Neural cell (in vitro differentiated cells): ENCODE data around the gene TIAM1. TPM values are rescaled to one million over a fixed set of nuclear protein-coding genes. Genes with fewer than 3 reads are reported as not detected.

Source experiments
- H2AFZ ChIP-seq: fragments of 200-600, 300-800 bp; sonication (generic), shearing (Covaris generic); 2 replicates; pipeline ENCODE4 v1.6.0; 2014; ENCODE audit warnings: low read depth, mild to moderate bottlenecking, antibody characterized with exemption, low read length, moderate library complexity
- H3F3A ChIP-seq: fragments of 200-600 bp; shearing (Covaris generic); 2 replicates; pipeline ENCODE4 v1.6.1; 2016; ENCODE audit warnings: mild to moderate bottlenecking, moderate library complexity, mixed read lengths, antibody characterized with exemption, low read length; ENCODE audit not compliant: insufficient read depth, poor library complexity, severe bottlenecking
- H3K27ac ChIP-seq: fragments of 200-600, 300-800 bp; sonication (generic), shearing (Covaris generic); 2 replicates; pipeline ENCODE4 v1.5.1; 2014; ENCODE audit warnings: mild to moderate bottlenecking, low read length, moderate library complexity
- H3K27me3 ChIP-seq: fragments of 300-800, 200-600 bp; sonication (generic), shearing (Covaris generic); 2 replicates; pipeline ENCODE4 v1.6.0; 2014; ENCODE audit warnings: mild to moderate bottlenecking, low read depth, low read length, moderate library complexity; ENCODE audit not compliant: insufficient read depth
- H3K36me3 ChIP-seq: fragments of 300-800, 200-600 bp; sonication (generic), shearing (Covaris generic); 2 replicates; pipeline ENCODE4 v1.5.1; 2014; ENCODE audit warnings: mild to moderate bottlenecking, antibody characterized with exemption, low read length, moderate library complexity; ENCODE audit not compliant: insufficient read depth
- H3K4me2 ChIP-seq: fragments of 300-800, 200-600 bp; sonication (generic), shearing (Covaris generic); 2 replicates; pipeline ENCODE4 v1.6.0; 2014; ENCODE audit warnings: mild to moderate bottlenecking, low read length
- H3K4me3 ChIP-seq: fragments of 300-800, 200-600 bp; sonication (generic), shearing (Covaris generic); 2 replicates; pipeline ENCODE4 v1.5.1; 2014; ENCODE audit warnings: mild to moderate bottlenecking, low read length, moderate library complexity
- H3K79me2 ChIP-seq: fragments of 200-600 bp; shearing (Covaris generic); replicated peaks from 2 replicates; pipeline ENCODE4 v1.6.0; 2014; ENCODE audit warnings: mild to moderate bottlenecking, low read length, moderate library complexity; ENCODE audit not compliant: insufficient read depth
- H3K9ac ChIP-seq: fragments of 300-800, 200-600 bp; sonication (generic), shearing (Covaris generic); 2 replicates; pipeline ENCODE4 v1.6.1; 2016; ENCODE audit warnings: mild to moderate bottlenecking, low read length, mixed read lengths
- H3K9me2 ChIP-seq: fragments of 200-600 bp; shearing (Covaris generic); 2 replicates; pipeline ENCODE4 v1.6.1; 2016; ENCODE audit warnings: mild to moderate bottlenecking, low read length, mixed read lengths; ENCODE audit not compliant: insufficient read depth
- H3K9me3 ChIP-seq: fragments of 200-600, 300-800 bp; sonication (generic), shearing (Covaris generic); 2 replicates; pipeline ENCODE4 v1.6.1; 2016; ENCODE audit warnings: mild to moderate bottlenecking, mixed run types, low read length, moderate library complexity, mixed read lengths
- H4K20me1 ChIP-seq: fragments of 200-600 bp; shearing (Covaris generic); 2 replicates; pipeline ENCODE4 v1.6.1; 2016; ENCODE audit warnings: mild to moderate bottlenecking, mixed run types; ENCODE audit not compliant: insufficient read depth
- EP300 ChIP-seq: fragments of 450-650 bp; conservative IDR thresholded peaks from 2 replicates; pipeline ENCODE4 v1.6.1; 2014; ENCODE audit warnings: antibody characterized with exemption, mild to moderate bottlenecking, moderate library complexity; ENCODE audit not compliant: poor library complexity, severe bottlenecking
- EZH2 ChIP-seq: fragments of 200-600, 300-800 bp; shearing (Covaris generic), sonication (generic); IDR thresholded peaks from 2 replicates; pipeline ENCODE4 v1.6.1; 2014; ENCODE audit warnings: antibody characterized with exemption, low read length, borderline replicate concordance, mild to moderate bottlenecking; ENCODE audit not compliant: insufficient read depth, poor library complexity, severe bottlenecking
- MXI1 ChIP-seq: fragments of 450-650 bp; conservative IDR thresholded peaks from 2 replicates; pipeline ENCODE4 v1.6.1; 2014; ENCODE audit warnings: antibody characterized with exemption, mild to moderate bottlenecking; ENCODE audit not compliant: poor library complexity, severe bottlenecking
- POLR2AphosphoS5 ChIP-seq: IDR thresholded peaks from 2 replicates; pipeline ENCODE4 v1.6.1; 2012
- RAD21 ChIP-seq: fragments of 450-650 bp; conservative IDR thresholded peaks from 2 replicates; pipeline ENCODE4 v1.6.1; 2014; ENCODE audit warnings: antibody characterized with exemption, mild to moderate bottlenecking, moderate library complexity
- SMC3 ChIP-seq: fragments of 450-650 bp; conservative IDR thresholded peaks from 2 replicates; pipeline ENCODE4 v1.6.1; 2014; ENCODE audit warnings: antibody characterized with exemption, mild to moderate bottlenecking, moderate library complexity; ENCODE audit not compliant: poor library complexity
- TAF1 ChIP-seq: IDR thresholded peaks from 2 replicates; pipeline ENCODE4 v1.6.1; 2012; ENCODE audit warnings: low read depth
- polyA plus RNA-seq: library from polyadenylated mRNA; depleted of rRNA; stranded (reverse); fragments of >200 nt; gene quantifications from 2 replicates; pipeline ENCODE4 v1.2.3, GENCODE V29; 2014
- TF ChIP-seq, protein P1 (sequence below): fragments of 450-650 bp; IDR thresholded peaks from 2 replicates; pipeline ENCODE4 v1.5.1; 2014; ENCODE audit warnings: antibody characterized with exemption, mild to moderate bottlenecking, moderate library complexity; ENCODE audit not compliant: poor library complexity, severe bottlenecking
- TF ChIP-seq, protein P2 (sequence below): IDR thresholded peaks from 2 replicates; pipeline ENCODE4 v1.6.1; 2012; ENCODE audit warnings: borderline replicate concordance

TIAM1 gene
- polyA plus RNA-seq, 1 donor from 2014 or later = 13.2 TPM

DNA sequence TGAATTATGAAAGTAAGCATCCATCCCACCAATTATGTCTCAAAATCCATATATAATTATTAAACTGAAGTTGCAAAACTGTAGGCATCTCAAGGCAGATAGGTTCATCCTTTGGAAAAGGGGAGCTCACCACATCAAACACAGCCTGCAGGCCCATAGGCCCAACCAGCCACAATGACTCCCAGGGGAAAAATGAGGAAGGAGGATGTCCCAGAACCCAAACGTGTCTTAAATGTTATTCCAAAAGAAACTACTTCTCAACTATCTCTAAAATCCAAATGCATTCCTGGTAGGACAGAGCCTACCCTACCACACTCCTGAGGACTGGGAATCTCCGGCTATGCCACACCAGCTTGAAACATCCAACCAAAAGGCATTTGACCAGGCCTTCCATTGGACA is 12.8 kb downstream of the TIAM1 start:
- Histone ChIP-seq H3K9ac (no peak overlapping the region), H3K9me3 (no peaks in the 10 kb centered on the region), H3K36me3 (no peaks in the 10 kb centered on the region), H2AFZ (no peak overlapping the region), H3K79me2 (no peaks in the 10 kb centered on the region), H3K4me3 (no peak overlapping the region), H3K9me2 (no peaks in the 10 kb centered on the region), H3K27me3 (no peaks in the 10 kb centered on the region), H3K27ac (no peak overlapping the region), H3K4me2 (no peak overlapping the region), H3F3A (no peaks in the 10 kb centered on the region), H4K20me1 (no peaks in the 10 kb centered on the region)
- no peak for TF ChIP-seq POLR2AphosphoS5
- no peak for TF ChIP-seq EP300
- no peak for TF ChIP-seq EZH2
- TF ChIP-seq RAD21 = no peak

DNA sequence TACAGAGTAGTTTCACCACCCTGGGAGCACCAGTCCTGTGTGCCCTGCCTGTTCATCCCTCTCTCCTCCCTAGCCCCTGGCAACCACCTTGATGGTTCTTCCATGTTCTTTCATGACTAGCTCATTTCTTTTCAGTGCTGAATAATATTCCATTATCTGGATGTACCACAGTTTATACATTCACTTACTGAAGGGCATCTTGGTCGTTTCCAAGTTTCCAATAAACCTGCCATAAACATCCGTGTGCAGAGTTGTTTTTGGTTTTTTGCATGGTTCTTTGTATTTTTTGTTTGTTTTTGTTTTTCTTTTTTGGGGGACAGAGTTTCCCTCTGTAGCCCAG is 13.9 kb downstream of the TIAM1 start:
- Histone ChIP-seq H3K9me3 (no peaks in the 10 kb centered on the region), H3K4me2 (no peak overlapping the region), H3K27ac (no peak overlapping the region), H3K4me3 (no peak overlapping the region), H3K36me3 (no peaks in the 10 kb centered on the region), H3K9me2 (no peaks in the 10 kb centered on the region), H3F3A (no peaks in the 10 kb centered on the region), H4K20me1 (no peaks in the 10 kb centered on the region), H3K27me3 (no peaks in the 10 kb centered on the region), H2AFZ (no peak overlapping the region), H3K9ac (no peak overlapping the region), H3K79me2 (no peaks in the 10 kb centered on the region)
- TF ChIP-seq, protein P1, sequence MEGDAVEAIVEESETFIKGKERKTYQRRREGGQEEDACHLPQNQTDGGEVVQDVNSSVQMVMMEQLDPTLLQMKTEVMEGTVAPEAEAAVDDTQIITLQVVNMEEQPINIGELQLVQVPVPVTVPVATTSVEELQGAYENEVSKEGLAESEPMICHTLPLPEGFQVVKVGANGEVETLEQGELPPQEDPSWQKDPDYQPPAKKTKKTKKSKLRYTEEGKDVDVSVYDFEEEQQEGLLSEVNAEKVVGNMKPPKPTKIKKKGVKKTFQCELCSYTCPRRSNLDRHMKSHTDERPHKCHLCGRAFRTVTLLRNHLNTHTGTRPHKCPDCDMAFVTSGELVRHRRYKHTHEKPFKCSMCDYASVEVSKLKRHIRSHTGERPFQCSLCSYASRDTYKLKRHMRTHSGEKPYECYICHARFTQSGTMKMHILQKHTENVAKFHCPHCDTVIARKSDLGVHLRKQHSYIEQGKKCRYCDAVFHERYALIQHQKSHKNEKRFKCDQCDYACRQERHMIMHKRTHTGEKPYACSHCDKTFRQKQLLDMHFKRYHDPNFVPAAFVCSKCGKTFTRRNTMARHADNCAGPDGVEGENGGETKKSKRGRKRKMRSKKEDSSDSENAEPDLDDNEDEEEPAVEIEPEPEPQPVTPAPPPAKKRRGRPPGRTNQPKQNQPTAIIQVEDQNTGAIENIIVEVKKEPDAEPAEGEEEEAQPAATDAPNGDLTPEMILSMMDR = no peak
- TF ChIP-seq SMC3 (no peak), EZH2 (no peak), TAF1 (no peak), EP300 (no peak), POLR2AphosphoS5 (no peak), RAD21 (no peak), MXI1 (no peak)
- TF ChIP-seq, protein P2, sequence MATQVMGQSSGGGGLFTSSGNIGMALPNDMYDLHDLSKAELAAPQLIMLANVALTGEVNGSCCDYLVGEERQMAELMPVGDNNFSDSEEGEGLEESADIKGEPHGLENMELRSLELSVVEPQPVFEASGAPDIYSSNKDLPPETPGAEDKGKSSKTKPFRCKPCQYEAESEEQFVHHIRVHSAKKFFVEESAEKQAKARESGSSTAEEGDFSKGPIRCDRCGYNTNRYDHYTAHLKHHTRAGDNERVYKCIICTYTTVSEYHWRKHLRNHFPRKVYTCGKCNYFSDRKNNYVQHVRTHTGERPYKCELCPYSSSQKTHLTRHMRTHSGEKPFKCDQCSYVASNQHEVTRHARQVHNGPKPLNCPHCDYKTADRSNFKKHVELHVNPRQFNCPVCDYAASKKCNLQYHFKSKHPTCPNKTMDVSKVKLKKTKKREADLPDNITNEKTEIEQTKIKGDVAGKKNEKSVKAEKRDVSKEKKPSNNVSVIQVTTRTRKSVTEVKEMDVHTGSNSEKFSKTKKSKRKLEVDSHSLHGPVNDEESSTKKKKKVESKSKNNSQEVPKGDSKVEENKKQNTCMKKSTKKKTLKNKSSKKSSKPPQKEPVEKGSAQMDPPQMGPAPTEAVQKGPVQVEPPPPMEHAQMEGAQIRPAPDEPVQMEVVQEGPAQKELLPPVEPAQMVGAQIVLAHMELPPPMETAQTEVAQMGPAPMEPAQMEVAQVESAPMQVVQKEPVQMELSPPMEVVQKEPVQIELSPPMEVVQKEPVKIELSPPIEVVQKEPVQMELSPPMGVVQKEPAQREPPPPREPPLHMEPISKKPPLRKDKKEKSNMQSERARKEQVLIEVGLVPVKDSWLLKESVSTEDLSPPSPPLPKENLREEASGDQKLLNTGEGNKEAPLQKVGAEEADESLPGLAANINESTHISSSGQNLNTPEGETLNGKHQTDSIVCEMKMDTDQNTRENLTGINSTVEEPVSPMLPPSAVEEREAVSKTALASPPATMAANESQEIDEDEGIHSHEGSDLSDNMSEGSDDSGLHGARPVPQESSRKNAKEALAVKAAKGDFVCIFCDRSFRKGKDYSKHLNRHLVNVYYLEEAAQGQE = no peak

DNA sequence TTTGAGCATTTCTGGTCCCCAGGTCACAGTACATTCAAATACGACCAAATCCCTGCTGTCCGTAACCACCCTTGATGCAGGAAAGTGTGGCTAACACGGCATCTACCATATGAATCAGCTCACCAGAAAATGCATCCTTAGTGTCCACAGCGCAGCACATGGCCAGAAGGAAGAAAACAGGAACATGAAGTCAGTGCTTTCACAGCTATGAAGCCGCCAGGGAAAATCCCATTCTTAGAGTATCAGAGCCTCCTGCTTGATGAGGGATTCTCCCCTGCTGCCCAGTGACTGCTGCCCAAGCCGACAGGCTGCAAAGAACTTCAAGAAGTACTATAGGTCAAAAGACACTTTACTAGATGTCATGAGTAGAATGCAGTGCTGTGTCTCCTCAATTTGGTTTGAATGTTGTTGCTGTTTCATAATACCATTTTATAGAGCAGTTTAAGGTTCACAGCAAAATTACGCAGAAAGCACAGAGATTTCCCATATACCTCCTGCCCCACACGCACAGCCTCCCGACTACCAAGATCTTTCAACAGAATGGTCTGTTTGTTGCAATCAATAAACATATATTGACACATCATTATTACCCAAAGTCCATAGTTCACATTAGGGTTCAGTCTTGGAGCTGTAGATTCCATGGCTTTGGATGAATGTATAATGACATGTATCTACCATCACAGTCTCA is 14.5 kb downstream of the TIAM1 start:
- Histone ChIP-seq H3K79me2 (no peaks in the 10 kb centered on the region), H3K36me3 (no peaks in the 10 kb centered on the region), H3K27me3 (no peaks in the 10 kb centered on the region), H4K20me1 (no peaks in the 10 kb centered on the region), H3K9me3 (no peaks in the 10 kb centered on the region), H3K9me2 (no peaks in the 10 kb centered on the region), H3K4me2 (no peak overlapping the region), H3K4me3 (no peak overlapping the region), H3F3A (no peaks in the 10 kb centered on the region), H3K9ac (no peak overlapping the region), H3K27ac (no peak overlapping the region), H2AFZ (no peak overlapping the region)
- TF ChIP-seq TAF1 = no peak
- TF ChIP-seq, protein P2 = no peak
- no peak for TF ChIP-seq EP300
- no peak for TF ChIP-seq SMC3
- TF ChIP-seq POLR2AphosphoS5 = no peak
- TF ChIP-seq RAD21 = no peak
- TF ChIP-seq, protein P1 = no peak
- TF ChIP-seq EZH2 = no peak
- TF ChIP-seq MXI1 = no peak
